ENCODE data around the gene REELD1. TPM values are rescaled to one million over a fixed set of nuclear protein-coding genes. Genes with fewer than 3 reads are reported as not detected.

REELD1 gene
- total RNA-seq: 1 to 10 TPM in 3 of 4 donors, not detected in 1; 1.3 to 2.2 (median 1.5) TPM

DNA sequence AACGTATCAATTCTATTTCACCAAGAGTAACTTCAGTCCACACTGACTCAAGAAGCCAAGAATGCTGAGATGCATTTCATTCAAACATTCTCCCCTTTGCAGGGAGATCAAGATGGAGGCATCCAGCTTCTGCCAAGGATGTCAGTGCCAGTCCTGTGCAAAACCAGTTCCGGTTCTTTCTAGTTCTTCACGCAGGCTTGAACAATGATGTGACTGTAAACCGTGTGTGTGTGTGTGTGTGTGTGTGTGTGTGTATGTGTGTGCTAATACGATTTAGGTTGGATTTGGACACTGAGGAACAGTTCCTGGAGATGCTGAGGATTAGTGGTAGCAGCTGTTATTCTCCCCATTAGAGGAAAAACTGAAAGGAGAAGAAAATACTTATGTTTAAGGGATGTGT, at the start of gene REELD1:
TSS of gene REELD1 (plus strand) at position 301 of the 400 bp plus-strand sequence. CDS start 2,415 bp downstream, outside the sequence.
- TF ChIP-seq, protein P1, sequence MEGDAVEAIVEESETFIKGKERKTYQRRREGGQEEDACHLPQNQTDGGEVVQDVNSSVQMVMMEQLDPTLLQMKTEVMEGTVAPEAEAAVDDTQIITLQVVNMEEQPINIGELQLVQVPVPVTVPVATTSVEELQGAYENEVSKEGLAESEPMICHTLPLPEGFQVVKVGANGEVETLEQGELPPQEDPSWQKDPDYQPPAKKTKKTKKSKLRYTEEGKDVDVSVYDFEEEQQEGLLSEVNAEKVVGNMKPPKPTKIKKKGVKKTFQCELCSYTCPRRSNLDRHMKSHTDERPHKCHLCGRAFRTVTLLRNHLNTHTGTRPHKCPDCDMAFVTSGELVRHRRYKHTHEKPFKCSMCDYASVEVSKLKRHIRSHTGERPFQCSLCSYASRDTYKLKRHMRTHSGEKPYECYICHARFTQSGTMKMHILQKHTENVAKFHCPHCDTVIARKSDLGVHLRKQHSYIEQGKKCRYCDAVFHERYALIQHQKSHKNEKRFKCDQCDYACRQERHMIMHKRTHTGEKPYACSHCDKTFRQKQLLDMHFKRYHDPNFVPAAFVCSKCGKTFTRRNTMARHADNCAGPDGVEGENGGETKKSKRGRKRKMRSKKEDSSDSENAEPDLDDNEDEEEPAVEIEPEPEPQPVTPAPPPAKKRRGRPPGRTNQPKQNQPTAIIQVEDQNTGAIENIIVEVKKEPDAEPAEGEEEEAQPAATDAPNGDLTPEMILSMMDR (IDR thresholded peaks at IDR 0.05; ENCODE audit: low read depth): no peak

DNA sequence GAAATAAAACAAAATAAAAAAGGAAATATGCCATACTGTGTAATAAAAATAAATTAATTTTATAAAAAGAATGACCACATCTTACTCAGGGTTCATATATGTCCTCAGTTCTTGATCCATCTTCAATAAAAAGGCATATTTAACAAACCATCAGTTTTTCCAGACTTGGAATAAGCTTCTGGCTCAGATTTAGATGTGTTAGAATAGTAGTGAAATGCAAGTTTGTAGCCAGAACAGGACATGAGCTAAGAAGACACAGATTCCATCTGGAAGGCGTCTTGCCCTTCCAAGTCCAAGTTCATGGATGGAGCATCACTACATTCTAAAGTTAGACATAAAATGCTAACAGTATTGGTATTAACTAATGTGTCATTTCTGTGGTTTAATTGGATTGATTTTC, 49.1 kb upstream of the REELD1 start:
- TF ChIP-seq, protein P1 (IDR thresholded peaks at IDR 0.05; ENCODE audit: low read depth): no peak

DNA sequence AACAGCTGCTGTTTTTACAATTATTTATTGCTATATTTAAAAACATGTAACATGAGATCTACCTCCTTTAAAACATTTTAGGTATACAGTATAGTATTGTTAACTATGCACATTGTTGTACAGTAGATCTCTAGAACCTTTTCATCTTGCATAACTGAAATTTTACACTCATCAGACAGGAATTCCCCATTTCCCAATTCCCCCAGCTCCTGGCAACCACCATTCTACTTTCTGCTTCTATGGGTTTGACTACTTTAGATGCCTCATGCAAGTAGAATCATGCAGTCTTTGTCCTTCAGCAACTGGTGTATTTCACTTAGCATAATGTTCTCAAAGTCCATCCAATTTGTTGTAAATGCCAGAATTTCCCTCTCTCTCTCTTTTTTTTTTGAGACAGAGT, 48.5 kb upstream of the REELD1 start:
- TF ChIP-seq, protein P1 (IDR thresholded peaks at IDR 0.05; ENCODE audit: low read depth): no peak

DNA sequence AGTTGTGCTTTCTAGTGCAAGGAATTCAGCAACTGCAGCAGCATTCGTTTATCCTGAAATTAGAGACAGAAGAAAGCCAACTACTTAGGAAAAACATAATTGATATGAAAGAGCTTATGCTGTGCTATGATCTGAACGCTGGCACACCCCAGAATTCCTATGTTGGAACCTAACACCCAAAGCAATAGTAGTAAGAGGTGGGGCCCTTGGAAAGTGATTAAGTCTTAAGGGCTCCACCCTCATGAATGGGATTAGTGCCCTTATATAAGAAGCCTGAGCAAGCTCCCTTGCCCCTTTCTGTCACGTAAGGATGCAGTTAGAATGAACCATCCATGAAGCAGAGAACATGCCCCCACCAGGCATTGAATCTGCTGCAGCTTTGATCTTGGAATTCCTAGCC, 44.2 kb upstream of the REELD1 start:
- TF ChIP-seq, protein P1 (IDR thresholded peaks at IDR 0.05; ENCODE audit: low read depth): no peak

DNA sequence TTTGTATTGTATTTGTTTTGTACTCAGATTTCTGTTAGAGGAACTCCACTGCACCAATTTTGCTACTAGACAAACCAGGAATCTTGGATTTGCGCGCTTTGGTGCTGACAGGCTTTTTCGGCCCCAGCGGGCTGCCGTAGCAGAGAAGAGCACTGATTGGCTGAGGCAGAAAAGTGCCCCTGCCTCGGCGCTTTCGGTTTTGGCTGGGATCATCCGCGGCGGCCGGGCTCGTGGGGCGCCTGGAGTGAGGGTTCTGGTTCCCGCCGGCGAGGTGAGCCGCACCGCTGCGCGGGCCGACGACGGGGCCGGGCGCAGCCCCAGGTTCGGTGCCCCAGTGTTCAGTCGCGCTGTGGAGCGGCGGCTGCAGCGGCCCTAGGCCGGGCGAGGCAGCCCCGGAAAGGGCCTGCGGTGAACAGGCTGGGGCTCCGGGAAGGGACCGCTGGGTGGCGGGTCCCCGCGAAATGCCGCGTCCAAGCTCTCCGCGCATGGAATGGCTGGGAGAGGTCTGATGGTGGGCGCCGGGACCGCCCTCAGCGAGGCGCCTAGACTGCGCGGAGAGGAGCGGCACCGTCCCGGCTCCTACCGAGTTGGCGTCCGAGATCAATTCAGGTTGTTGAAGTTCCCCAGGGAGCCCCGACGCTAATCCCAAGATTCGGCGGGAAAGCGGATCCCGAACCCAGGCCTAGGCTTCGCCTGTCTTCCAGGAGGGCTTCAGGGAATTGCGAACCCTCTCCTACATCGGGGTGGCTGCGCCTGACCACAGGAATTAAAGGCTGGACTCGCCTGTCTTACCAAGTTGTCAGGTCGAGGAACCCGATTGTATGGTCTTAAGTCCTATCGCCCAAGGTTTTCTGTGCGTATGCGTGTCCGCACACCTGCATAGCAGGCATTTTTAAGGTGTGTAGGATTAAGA, 38.5 kb upstream of the REELD1 start, which contains the start of gene LSM6:
TSS of gene LSM6 (plus strand) at position 178 of the 913 bp plus-strand sequence. CDS start 7,204 bp downstream, outside the sequence.
- TF ChIP-seq, protein P1 (IDR thresholded peaks at IDR 0.05; ENCODE audit: low read depth): no peak

DNA sequence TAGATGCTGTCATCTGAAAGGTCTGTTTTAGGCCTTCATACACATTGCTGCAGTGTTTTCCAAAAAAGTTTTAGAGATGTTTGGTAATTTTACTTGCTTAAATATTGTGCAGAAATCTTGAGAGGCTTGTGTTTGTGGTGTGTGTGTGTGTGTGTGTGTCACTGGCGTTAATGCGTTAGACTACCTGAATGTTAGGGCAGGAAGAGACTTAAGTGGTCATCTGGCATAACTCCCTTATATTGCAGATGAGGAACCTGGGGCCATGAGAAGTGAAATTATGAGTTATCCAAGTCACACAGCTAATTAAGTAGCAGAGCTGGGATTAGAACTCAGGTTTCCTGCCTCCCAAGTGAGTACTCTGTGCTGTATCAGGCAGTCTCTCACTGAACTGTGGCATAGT, 37.4 kb upstream of the REELD1 start:
- TF ChIP-seq, protein P1 (IDR thresholded peaks at IDR 0.05; ENCODE audit: low read depth): no peak

DNA sequence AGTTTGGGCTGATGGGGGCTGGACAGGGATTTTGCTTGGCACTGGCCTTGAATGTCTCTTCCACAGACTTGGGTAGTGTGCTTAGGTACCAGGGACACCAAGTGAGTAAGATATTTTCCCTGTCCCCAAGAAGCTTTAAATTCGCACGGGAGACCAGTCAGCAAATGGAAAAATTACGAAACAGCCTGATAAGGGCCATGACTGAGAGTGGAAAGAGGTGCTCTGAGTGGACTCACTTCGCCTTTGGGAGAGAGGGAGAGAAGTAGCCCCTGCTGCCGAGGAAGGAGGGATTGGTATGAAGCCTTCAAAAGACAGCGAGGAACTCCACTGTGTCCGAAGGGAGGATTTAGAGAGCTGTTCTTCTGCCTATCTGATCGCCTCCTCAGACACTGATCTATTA, 36.2 kb upstream of the REELD1 start:
- TF ChIP-seq, protein P1 (IDR thresholded peaks at IDR 0.05; ENCODE audit: low read depth): no peak

All from subcutaneous adipose tissue (tissue), 4 donors.